Smooth muscle cell (in vitro differentiated cells): ENCODE results near the gene PCGF5. TPM values are rescaled to one million over a fixed set of nuclear protein-coding genes. Genes with fewer than 3 reads are reported as not detected.

Experiments
- DNase-seq: peaks from one replicate; lab custom pipeline; 2025; ENCODE audit not compliant: unreplicated experiment; lab: John Stamatoyannopoulos, UW
- H2AFZ ChIP-seq: fragments of 200-600 bp; sonication (generic); 2 replicates; pipeline ENCODE4 v1.6.0; 2016; ENCODE audit warnings: antibody characterized with exemption, low read depth, mild to moderate bottlenecking
- H3F3A ChIP-seq: fragments of 200-600 bp; sonication (generic); 2 replicates; pipeline ENCODE4 v1.6.0; 2017; ENCODE audit warnings: antibody characterized with exemption, low read depth
- H3K27ac ChIP-seq: fragments of 200-600 bp; sonication (generic); 2 replicates; pipeline ENCODE4 v1.5.1; 2016; ENCODE audit warnings: low read depth, mild to moderate bottlenecking
- H3K27me3 ChIP-seq: fragments of 200-600 bp; sonication (generic); 2 replicates; pipeline ENCODE4 v1.6.1; 2016; ENCODE audit warnings: low read depth, mild to moderate bottlenecking
- H3K36me3 ChIP-seq: fragments of 200-600 bp; sonication (generic); 2 replicates; pipeline ENCODE4 v1.5.1; 2016; ENCODE audit warnings: low read depth
- H3K4me1 ChIP-seq: fragments of 200-600 bp; sonication (generic); 2 replicates; pipeline ENCODE4 v1.5.1; 2016; ENCODE audit warnings: low read depth
- H3K4me2 ChIP-seq: fragments of 200-600 bp; sonication (generic); 2 replicates; pipeline ENCODE4 v1.6.0; 2016; ENCODE audit warnings: mild to moderate bottlenecking
- H3K4me3 ChIP-seq: fragments of 200-600 bp; sonication (generic); 2 replicates; pipeline ENCODE4 v1.5.1; 2016; ENCODE audit warnings: mild to moderate bottlenecking
- H3K79me2 ChIP-seq: fragments of 200-600 bp; sonication (generic); 2 replicates; pipeline ENCODE4 v1.6.0; 2016; ENCODE audit warnings: low read depth, mild to moderate bottlenecking
- H3K9ac ChIP-seq: fragments of 200-600 bp; sonication (generic); 2 replicates; pipeline ENCODE4 v1.6.0; 2016; ENCODE audit warnings: low read depth
- H3K9me3 ChIP-seq: fragments of 200-600 bp; sonication (generic); replicated peaks from 2 replicates; pipeline ENCODE4 v1.5.1; 2016; ENCODE audit warnings: low read depth
- H4K20me1 ChIP-seq: fragments of 200-600 bp; sonication (generic); 2 replicates; pipeline ENCODE4 v1.6.0; 2016; ENCODE audit warnings: low read depth
- CTCF ChIP-seq: fragments of 200-600 bp; sonication (generic); IDR thresholded peaks from 2 replicates; pipeline ENCODE4 v1.5.1; 2017; ENCODE audit warnings: borderline replicate concordance, mild to moderate bottlenecking, antibody characterized with exemption; ENCODE audit not compliant: insufficient read depth, poor library complexity, severe bottlenecking
- WGBS: methylation state at CpG from one replicate; pipeline ENCODE4 v1.1.7; 2016; ENCODE audit warnings: low lambda C conversion rate; 5-methylcytosine and 5-hydroxymethylcytosine counted together
- polyA plus RNA-seq: library from polyadenylated mRNA; unstranded; fragments of >200 nt; fragmentation: Nextera tagmentation; extraction: Ambion mirVana; gene quantifications from 2 replicates; pipeline ENCODE4 v1.2.1, GENCODE V29; 2016
- total RNA-seq: library from RNA; depleted of rRNA; stranded (reverse); fragments of >200 nt; gene quantifications from 2 replicates; pipeline ENCODE4 v1.2.3, GENCODE V29; 2014

The PCGF5 gene
- total and polyA plus RNA-seq, 2 experiments from 2014 or later: 10.4 to 13.9 TPM

DNA sequence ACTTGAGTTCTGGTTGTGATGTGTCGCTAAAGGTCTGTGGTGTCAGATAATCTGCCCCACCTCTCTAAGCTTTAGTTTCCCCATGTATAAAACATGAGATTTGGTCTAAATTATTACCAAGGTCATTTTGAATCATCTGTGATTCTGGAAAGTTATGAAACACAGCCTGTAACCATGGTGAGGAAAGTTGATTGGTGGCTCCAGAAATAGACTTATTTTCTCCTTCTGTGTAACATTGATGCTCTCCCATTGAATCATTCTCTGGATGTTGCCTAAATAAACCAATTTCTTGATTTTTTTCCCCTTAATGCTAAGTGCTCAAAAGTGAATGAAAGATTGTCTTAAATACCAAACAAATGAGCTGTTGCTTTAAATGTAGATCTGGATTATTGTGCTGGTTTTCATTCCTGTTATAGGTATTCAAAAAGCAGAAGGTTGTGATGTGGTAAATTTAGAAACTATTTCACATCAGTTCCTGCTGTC, 30.0 kb upstream of the PCGF5 start:
- H3K4me2 ChIP-seq: no peak overlapping the region
- no peaks in the 10 kb centered on the region for H3K27me3 ChIP-seq
- no peaks in the 10 kb centered on the region for H3K79me2 ChIP-seq
- 100% methylated on average over 1 of the region's 1 CpG for WGBS
- no peak overlapping the region for H3K9ac ChIP-seq
- DNase-seq: no peak
- H2AFZ ChIP-seq: no peak overlapping the region
- TF ChIP-seq CTCF: no peak
- H4K20me1 ChIP-seq: peaks cover 4% of the 10 kb centered on the region
- H3K4me3 ChIP-seq: no peak overlapping the region
- no peaks in the 10 kb centered on the region for H3F3A ChIP-seq
- no peaks in the 10 kb centered on the region for H3K4me1 ChIP-seq
- H3K36me3 ChIP-seq: no peaks in the 10 kb centered on the region
- no peak overlapping the region for H3K27ac ChIP-seq
- H3K9me3 ChIP-seq: no peaks in the 10 kb centered on the region

DNA sequence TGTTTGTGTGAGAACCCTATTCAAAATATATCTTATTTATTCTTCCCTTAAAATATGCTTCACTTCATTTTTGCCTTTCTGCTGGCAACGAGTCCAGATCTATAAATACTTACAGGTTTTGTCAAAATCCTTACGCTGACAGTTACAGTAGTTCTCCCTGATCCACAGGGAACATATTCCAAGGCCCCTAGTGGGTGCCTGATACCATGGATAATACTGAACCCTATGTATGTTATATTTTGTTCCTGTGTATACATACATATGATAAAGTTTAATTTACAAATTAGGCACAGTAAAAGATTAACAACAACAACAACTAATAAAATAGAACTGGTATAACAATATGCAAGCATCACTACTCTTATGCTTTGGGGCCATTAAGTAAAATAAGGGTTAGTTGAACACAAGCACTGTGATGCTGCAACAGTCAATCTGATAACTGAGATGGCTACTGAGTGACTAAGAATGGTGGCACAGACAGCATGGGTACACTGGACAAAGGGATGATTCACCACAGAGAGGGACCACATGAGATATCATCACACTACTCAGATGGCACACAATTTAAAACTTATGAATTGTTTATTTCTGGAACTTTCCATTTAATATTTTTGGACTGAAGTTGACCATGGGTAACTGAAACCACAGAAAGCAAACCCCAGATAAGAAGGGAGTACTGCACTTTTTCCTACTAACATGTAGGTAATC, 29.4 kb upstream of the PCGF5 start:
- H4K20me1 ChIP-seq: peaks cover 4% of the 10 kb centered on the region
- H2AFZ ChIP-seq: no peak overlapping the region
- H3K4me2 ChIP-seq: no peak overlapping the region
- TF ChIP-seq CTCF: no peak
- no peaks in the 10 kb centered on the region for H3K79me2 ChIP-seq
- H3F3A ChIP-seq: no peaks in the 10 kb centered on the region
- no peak overlapping the region for H3K9ac ChIP-seq
- no peaks in the 10 kb centered on the region for H3K9me3 ChIP-seq
- H3K4me3 ChIP-seq: no peak overlapping the region
- DNase-seq: no peak
- no peaks in the 10 kb centered on the region for H3K4me1 ChIP-seq
- WGBS: 100% methylated on average over 2 of the region's 2 CpGs
- no peaks in the 10 kb centered on the region for H3K27me3 ChIP-seq
- no peaks in the 10 kb centered on the region for H3K36me3 ChIP-seq
- H3K27ac ChIP-seq: no peak overlapping the region

GRCh38 chr10:91191584-91191919, 28.9 kb upstream of the PCGF5 start:
- Histone ChIP-seq H2AFZ (no peak overlapping the region), H3K36me3 (no peaks in the 10 kb centered on the region), H3K27me3 (no peaks in the 10 kb centered on the region), H3K9ac (no peak overlapping the region), H3K9me3 (no peaks in the 10 kb centered on the region), H3F3A (peaks cover 2% of the 10 kb centered on the region), H3K4me2 (no peak overlapping the region), H3K27ac (no peak overlapping the region), H3K79me2 (no peaks in the 10 kb centered on the region), H3K4me1 (no peaks in the 10 kb centered on the region), H4K20me1 (peaks cover 4% of the 10 kb centered on the region), H3K4me3 (no peak overlapping the region)
- no peak for DNase-seq
- TF ChIP-seq CTCF: no peak
